Nephron progenitor cell (in vitro differentiated cells): ENCODE results near the gene CAMSAP2.

Experiments used
- DNase-seq: peaks from one replicate; pipeline ENCODE4 v3.0.0; 2021
- H3K27ac Mint-ChIP-seq: 2 replicates; pipeline ENCODE4 v1.8.0; 2021; ENCODE audit warnings: mild to moderate bottlenecking, moderate library complexity, mixed read lengths
- H3K27me3 Mint-ChIP-seq: 2 replicates; pipeline ENCODE4 v1.8.0; 2021; ENCODE audit warnings: mild to moderate bottlenecking, low read depth, mixed read lengths; ENCODE audit not compliant: poor library complexity
- H3K36me3 Mint-ChIP-seq: 2 replicates; pipeline ENCODE4 v1.8.0; 2021; ENCODE audit warnings: low read depth, mixed read lengths
- H3K4me1 Mint-ChIP-seq: 2 replicates; pipeline ENCODE4 v1.8.0; 2021; ENCODE audit warnings: mixed read lengths
- H3K4me3 Mint-ChIP-seq: 2 replicates; pipeline ENCODE4 v1.8.0; 2021; ENCODE audit warnings: mild to moderate bottlenecking, moderate library complexity, mixed read lengths
- H3K9me3 Mint-ChIP-seq: 2 replicates; pipeline ENCODE4 v1.8.0; 2021; ENCODE audit warnings: mild to moderate bottlenecking, moderate library complexity, mixed read lengths
- CTCF ChIP-seq: fragments of 200-600 bp; sonication (generic); IDR thresholded peaks from 2 replicates; pipeline ENCODE4 v1.5.0; 2021; ENCODE audit warnings: antibody characterized with exemption

Gene CAMSAP2

GRCh38 chr1:200893411-200893901 lies 154.8 kb downstream of the CAMSAP2 start:
- H3K4me1 Mint-ChIP-seq, result peaks cover 88% of the 10 kb centered on the region
- H3K4me3 Mint-ChIP-seq, result peak overlapping the region; percentile 97
- H3K27me3 Mint-ChIP-seq, result no peaks in the 10 kb centered on the region
- no peak for DNase-seq
- H3K9me3 Mint-ChIP-seq, result no peaks in the 10 kb centered on the region
- peak overlapping the region; percentile 22 for H3K27ac Mint-ChIP-seq
- H3K36me3 Mint-ChIP-seq, result peaks cover 6% of the 10 kb centered on the region
- no peak for TF ChIP-seq CTCF

DNA sequence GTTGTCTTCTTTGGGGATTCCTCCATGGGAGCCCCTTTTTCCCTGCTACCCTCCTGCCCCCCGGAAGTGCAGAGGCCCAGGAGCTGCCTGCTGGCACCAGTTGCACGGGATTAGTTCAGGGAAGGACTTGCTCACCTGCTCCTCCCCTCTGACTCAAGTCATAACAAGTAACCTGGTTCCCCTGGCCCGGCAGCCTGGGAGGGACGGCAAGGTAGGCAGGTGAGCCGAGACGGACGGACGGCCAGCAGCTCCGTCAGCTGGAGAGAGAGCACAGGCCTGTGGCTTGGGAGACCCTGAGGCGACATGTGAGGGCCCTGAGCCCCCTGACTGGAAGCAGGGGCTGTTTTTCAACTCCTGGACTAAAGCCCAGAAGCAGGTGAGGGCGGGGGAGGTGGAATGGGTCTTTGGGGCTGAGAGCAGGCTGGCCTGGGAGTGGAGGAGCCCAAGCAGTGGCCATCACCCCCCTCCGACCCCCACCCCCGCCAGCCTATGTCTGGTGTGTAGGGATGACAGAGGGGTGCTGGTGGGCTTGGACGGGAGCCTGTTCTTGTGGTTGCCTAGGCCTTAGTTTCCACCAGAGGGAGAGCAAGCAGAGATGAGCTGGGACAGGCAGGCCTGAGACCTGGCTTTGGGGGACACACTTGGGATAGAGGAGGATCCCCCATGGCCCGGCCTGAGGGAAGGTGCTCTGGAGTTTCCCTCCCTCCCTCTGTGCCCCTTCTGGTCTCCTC lies 156.2 kb downstream of the CAMSAP2 start, which contains the start of gene INAVA:
INAVA (plus strand) TSS at position 189 of the 731 bp plus-strand sequence. CDS start 3,501 bp downstream, outside the sequence.
- no peak for TF ChIP-seq CTCF
- peaks cover 19% of the 10 kb centered on the region for H3K36me3 Mint-ChIP-seq
- peaks cover 81% of the 10 kb centered on the region for H3K4me1 Mint-ChIP-seq
- H3K27me3 Mint-ChIP-seq, result no peaks in the 10 kb centered on the region
- DNase-seq, result no peak
- H3K4me3 Mint-ChIP-seq, result peak within 1 kb of the TSS; percentile 97
- peak within 1 kb of the TSS; percentile 22 for H3K27ac Mint-ChIP-seq
- no peaks in the 10 kb centered on the region for H3K9me3 Mint-ChIP-seq

- peaks cover 80% of the 10 kb centered on the region for H3K4me1 Mint-ChIP-seq
- H3K27me3 Mint-ChIP-seq, result no peaks in the 10 kb centered on the region
- no peak overlapping the region for H3K27ac Mint-ChIP-seq
Observed at GRCh38 chr1:200895443-200895789, 156.7 kb downstream of the CAMSAP2 start.

GRCh38 chr1:200895801-200896530 lies 157.3 kb downstream of the CAMSAP2 start:
- no peaks in the 10 kb centered on the region for H3K9me3 Mint-ChIP-seq
- peaks cover 75% of the 10 kb centered on the region for H3K4me1 Mint-ChIP-seq
- peaks cover 20% of the 10 kb centered on the region for H3K36me3 Mint-ChIP-seq
- no peak for DNase-seq
- no peaks in the 10 kb centered on the region for H3K27me3 Mint-ChIP-seq
- no peak overlapping the region for H3K27ac Mint-ChIP-seq
- H3K4me3 Mint-ChIP-seq, result peak overlapping the region; percentile 48
- no peak for TF ChIP-seq CTCF

More at GRCh38 chr1:200895443-200895789, 156.7 kb downstream of the CAMSAP2 start:
- Mint-ChIP-seq H3K9me3 (no peaks in the 10 kb centered on the region), H3K4me3 (peak overlapping the region; percentile 48), H3K36me3 (peaks cover 20% of the 10 kb centered on the region)
- DNase-seq, result no peak
- no peak for TF ChIP-seq CTCF

GRCh38 chr1:200896531-200897196 lies 158.0 kb downstream of the CAMSAP2 start:
- no peaks in the 10 kb centered on the region for H3K9me3 Mint-ChIP-seq
- H3K4me3 Mint-ChIP-seq, result peak overlapping the region; percentile 32
- H3K27ac Mint-ChIP-seq, result peak overlapping the region; percentile 25
- DNase-seq, result no peak
- peaks cover 75% of the 10 kb centered on the region for H3K4me1 Mint-ChIP-seq
- peaks cover 4% of the 10 kb centered on the region for H3K27me3 Mint-ChIP-seq
- TF ChIP-seq CTCF, result no peak
- peaks cover 27% of the 10 kb centered on the region for H3K36me3 Mint-ChIP-seq
